GM15510 (cell line): ENCODE measurements around the gene ATXN1.

Experiments used
- POLR2A ChIP-seq: IDR thresholded peaks from 3 replicates; pipeline ENCODE4 v1.6.1; 2011; ENCODE audit warnings: borderline replicate concordance; ENCODE audit not compliant: insufficient read length; ENCODE audit errors: extremely low read depth

ATXN1 gene

DNA sequence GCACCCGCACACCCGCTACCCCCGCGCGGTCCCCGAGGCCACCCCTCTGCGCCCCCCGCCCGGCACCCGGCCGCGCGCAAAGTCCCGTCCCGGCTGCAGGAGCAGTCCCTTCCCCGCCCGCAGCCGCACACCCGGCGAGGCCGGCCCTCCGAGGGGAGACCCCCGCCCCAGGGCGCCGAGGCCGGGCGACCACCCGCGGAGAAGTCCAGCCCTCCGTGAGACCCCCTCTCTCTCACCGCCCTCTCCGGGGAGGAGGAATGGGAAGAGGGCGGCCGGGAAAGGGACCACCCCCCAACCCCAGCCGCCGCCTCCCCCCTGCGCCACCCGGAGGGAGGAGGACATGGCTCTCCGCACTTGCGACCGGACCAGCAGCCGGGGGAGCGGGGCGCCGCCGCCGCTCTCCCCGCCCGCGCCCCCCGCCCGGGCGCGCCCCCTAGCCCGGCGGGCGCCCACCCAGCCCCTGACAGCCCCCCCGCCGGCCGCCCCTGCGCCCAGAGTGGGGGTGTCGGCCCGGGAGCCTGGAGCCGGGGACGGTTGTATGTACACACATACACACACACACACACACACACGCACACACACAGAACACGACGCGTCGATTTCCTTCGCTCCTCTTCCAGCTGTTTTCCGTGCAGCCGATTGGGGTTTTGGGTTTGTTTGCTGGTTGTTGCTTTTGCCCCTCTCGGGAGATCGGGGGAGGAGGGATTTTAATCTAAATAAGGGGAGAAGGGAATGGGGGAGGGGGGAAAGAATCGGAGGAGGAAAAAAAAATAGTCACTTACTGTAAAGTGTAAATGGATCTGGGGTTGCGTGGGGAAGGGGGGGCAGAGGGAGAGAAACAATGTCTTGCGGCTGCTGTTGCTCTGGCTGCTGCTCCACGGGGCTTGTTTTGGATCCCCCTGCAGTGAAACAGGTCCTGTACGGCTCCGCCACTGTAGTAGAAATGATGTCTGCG lies at the start of gene ATXN1:
ATXN1 (minus strand) TSS at position 945 of the 955 bp plus-strand sequence.
- TF ChIP-seq POLR2A: peak; percentile 50

DNA sequence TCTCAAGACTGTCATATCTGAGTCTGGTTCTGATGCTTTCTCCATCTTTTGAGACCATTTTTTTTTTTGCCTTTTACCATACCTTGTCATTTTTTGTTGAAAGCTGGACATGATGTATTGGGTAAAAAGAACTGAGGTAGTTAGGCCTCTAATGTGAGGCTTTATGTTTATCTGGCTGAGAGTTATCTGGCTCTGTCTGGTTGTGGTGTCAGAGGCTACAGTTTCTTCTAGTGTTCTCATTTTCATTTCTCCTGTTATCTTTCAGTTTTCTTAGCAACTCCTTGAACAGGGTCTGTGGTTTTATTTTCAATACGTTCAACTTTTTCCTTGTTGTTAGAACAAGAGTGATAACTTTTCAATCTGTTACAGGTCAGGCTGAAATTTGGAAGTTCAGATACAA lies 49.2 kb upstream of the ATXN1 start:
- no peak for TF ChIP-seq POLR2A

DNA sequence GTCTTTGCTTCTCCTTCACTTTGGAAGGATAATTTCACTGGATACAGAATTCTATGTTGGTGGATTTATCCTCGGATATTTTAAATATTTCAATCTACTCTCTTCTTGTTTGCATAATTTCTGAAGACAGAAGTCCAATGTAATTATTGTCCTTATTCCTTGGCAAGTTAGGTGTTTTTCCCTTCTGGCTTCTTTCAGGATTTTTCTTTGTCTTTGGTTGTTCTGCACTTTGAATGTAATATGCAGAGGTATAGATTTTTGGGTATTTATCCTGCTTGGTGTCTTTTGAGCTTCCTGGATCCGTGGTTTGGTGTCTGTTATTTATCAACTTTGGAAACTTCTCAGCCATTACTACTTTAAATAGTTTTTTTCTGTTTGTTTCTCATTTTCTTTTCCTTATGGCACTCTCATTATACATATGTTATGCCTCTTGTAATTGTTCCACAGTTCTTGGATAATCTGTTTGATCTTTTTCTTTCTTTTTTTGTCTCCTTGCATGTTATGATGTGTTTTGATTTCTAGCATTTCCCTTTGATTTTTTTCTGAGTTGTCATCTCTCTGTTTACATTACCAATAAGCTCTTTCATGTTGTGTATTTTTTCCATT lies 48.6 kb upstream of the ATXN1 start:
- no peak for TF ChIP-seq POLR2A

DNA sequence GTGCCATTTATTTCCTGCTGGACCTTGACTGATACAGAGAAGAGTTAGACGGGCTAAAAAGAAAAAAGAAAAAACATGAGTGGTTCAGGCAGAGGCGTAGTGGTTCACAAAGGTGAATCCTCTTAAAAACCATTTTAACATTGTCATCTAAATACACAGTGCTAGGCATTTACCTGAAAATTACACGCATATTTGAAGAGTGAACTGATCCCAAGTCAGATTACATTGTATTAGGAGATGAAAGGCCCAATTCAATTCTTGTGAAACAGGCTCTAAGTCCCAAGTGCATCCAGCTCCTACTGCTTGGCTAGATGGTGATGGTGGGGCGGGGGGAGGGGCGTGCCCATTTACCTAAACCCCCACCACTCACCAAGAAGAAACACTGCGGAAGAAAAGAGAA lies 46.7 kb upstream of the ATXN1 start:
- TF ChIP-seq POLR2A: no peak

DNA sequence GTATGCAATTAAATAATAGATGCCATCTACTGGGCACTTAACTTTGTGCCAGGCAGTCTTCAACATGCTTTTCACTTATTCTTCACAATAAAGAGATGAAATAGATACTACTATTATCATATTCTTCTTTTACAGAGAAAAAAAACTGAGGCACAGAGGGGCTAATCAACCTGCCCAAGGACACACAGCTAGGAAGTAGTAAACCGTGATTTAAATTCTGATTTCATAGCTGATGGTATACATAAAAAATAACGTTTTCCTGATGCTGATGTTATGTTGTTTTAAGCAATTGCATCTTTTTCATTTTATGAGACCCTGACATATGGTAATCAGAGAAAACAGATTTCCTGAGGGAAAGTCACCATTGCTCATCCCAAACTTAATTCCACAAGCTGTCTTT lies 45.1 kb upstream of the ATXN1 start:
- TF ChIP-seq POLR2A: no peak

DNA sequence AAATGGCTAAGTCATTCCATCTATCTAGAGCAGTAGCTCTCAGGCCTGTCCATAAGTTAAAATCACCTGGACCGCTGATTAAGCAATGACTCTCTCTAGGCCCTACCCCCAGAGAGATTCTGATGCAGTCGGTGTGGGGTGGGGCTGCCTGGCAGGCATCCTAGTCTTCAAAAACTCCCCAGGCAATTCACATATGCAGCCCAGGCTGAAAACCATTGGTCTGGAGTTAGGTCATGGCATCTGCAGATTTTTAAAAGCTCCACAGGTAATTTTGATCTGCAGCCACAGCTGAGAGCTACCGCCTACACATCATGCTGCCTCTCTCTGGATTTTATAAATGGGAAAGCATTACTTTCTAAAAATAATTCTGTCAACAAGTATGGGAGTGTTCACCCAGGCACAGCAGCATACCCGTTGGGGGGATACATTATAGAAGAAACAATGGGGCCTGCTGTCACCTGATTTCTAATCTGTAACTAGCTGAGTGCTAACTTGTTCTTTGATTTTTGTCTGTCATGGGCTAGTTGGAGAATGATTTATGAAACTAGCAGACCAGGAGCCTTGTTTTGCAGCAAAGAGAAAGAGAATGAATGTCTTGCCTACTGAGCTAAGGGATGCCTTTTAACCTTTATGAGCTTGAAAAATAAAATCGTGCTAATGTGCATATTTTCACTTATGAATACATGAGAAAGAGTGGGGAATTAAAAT lies 44.1 kb upstream of the ATXN1 start:
- no peak for TF ChIP-seq POLR2A

DNA sequence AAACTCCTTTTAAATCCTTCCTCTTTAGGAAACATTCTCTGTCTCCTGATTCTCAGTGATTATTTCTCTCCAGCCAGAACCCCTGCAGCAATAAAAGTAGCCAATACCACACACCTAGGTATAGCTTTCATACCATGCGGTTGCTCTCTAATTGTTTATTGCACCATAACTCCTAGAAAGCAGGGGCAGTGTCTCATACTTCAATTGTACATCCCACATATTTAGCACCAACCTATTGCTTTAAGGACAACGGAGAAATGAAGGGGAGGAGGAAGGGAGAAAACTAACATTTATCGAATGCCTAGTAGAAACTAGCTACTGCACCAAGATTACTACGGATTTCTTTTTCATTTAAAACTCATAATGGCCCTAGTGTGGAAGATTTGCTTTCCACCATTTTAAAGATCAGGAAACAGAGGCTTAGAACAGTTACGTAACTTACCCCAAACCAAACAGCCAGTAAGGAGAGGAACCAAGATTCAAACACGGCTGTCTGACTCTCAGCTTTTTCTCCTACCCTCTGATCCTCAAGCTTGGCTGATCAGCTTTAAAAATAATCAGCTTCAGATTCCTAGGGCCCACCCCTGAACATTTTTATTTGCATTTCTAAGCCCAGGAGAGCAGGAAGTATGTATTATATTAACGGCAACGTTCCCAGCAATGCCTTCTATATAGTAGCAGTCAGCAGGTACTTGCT lies 43.4 kb upstream of the ATXN1 start:
- TF ChIP-seq POLR2A: no peak

DNA sequence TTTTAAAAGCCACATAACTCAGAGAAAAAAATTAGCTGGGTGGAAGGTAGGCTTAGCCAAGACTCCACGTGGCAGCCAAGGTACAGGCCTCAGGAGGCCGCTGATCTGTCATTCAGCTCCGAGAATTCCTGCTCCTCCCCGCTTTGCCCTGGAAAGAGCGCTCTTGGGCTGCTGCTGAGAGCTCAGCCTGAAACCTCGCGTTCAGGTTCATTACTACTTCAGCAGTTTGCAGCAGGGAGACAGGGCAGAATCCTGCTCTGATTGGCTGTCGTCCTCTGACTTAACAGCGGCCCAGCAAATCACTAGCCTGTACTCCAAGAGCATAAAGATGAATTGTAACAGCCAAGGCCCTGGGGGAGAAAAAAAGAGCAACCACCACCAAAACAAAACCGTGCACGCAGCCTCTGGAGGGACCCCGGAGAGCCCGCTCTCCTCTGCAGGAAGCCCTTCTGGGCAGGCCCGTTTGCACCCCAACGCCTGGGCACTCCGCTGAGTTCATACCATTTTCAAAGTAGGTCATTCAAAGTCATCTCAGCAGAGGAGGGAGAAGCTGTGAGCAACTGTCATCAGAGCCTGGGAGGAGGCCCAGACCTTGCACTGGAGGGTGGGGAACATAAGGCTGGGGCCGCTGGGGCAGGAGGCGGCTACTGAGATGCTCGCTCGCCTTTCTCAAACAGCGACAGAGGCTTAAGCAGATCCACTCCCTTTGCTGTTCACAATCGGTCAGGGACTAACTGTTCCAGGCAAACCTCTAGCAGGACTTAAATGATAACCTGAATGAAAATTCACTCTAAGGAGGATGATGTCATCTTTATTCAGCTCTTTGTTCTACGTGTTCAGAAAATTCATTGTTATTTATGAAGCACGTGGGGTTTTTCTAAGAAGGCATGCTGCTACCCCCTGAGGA lies 42.3 kb upstream of the ATXN1 start:
- TF ChIP-seq POLR2A: no peak

DNA sequence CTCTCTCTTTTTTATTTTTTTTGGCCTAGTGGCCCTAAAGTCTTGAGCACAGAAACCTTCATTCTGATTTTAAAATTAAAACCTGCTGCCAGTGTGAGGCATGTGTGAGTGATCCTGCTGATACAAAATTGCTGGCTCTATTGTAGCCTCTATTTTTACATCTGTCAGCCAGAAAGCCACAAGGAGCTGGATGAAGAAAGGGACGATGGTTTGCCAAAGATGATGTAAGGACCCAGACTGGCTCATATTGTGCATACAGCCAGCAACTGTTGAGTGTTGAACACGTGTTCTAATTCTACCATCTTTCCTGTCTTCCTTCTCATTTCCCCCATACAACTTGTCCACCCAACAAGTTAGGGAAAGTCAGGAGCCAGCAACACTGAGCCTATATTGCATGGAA lies 40.8 kb upstream of the ATXN1 start:
- TF ChIP-seq POLR2A: no peak

DNA sequence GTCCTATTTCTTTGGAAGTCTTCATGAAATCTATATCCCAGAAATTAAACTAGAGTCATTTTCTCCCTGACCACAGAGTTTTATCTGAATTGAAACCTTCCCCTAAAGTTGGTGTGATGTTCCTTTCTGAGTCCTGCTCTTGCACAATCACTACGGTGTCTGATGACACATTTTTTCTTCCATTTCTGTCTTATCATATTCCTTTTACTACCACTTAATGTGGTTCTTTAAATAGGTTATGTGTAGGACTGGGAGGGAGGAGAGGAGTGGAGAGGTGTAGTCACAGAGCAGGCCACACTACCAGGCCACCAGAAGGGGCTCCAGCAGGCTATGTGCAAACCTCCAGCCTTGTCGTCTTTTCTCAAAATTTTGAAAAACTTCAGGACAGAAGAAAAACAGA lies 39.7 kb upstream of the ATXN1 start:
- no peak for TF ChIP-seq POLR2A

DNA sequence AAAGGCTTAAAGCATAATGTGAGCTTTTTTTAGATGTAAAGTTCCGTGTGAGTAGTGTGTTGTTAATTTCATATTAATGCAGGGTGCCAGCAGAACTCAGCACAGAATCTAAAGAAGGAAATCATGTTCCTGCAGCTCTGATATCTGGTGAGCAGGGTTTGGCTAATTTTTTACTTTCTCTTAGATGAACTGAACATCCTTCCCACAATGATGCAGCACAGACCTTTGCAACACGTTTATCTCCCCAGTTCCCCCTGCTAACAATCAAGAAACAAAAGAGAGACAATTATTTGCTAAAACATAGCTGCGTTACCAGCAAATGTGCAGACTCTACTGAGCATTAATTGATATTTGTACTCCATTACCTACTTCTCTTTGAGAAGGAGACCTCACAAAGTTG lies 39.1 kb upstream of the ATXN1 start:
- no peak for TF ChIP-seq POLR2A

DNA sequence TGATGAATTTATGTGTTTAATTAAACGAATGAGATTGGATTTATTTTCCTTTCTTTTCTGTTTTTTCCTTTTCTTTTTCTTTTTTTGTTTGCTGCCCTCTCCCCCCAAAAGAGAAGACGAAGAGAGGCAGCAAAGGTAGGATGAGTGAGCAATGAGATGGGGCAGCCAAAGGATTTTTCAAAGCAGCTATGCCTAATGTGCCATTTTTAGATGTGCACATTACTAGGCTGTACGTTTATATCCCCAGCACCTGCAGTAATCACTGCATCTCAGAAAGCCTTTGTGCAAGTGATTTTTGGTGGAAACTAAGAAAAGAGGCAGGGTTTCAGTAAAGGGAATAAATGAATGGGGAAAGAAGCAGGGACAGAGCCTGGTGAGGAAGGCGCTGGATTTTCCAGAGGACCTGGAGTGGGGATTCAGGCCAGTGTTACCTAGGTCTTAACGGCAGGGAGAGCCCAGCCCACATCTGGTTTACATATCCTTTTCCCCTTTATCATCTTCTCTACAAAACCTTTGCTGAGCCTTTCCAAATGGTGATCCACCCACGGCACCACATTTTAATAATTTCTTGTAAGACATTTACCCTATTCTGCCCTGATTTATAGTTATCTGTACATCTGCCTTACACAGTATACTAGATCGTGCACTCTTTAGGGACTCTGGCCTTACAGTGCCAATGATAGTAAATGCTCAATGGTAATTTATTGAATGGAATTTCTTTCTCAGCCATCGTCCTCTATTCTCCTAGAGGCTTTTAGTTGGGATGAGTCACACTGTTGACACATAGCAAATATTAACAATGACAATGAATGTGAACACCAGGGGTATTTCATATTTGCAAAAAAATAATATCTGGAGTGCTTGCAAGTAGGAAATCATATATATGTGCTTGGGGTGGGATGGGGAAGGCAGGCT lies 38.3 kb upstream of the ATXN1 start:
- TF ChIP-seq POLR2A: no peak

DNA sequence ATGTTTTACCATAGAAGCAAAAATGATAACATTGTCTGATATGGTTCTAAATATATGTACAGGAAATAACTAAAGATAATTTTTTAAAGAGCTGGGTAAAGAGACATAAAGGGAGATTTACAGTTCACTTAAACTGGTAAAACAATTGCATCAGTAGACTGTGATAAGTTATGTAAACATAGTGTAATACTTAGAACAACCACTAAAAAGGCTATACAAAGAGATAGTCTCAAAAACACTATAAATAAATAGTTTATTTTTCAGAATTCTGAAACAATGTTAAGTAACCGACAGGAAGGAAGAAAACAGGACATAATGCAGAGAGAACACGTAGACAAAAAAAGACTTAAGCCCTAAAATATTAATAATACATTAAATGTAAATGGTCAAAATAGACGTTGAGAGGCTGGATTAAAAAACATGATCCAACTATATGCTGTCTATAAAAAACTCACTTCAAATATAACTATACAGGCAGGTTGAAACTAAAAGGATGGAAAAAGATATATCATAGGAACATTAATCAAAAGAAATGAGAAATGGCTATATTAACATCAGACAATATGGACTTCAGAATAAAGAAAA lies 32.7 kb upstream of the ATXN1 start:
- no peak for TF ChIP-seq POLR2A

DNA sequence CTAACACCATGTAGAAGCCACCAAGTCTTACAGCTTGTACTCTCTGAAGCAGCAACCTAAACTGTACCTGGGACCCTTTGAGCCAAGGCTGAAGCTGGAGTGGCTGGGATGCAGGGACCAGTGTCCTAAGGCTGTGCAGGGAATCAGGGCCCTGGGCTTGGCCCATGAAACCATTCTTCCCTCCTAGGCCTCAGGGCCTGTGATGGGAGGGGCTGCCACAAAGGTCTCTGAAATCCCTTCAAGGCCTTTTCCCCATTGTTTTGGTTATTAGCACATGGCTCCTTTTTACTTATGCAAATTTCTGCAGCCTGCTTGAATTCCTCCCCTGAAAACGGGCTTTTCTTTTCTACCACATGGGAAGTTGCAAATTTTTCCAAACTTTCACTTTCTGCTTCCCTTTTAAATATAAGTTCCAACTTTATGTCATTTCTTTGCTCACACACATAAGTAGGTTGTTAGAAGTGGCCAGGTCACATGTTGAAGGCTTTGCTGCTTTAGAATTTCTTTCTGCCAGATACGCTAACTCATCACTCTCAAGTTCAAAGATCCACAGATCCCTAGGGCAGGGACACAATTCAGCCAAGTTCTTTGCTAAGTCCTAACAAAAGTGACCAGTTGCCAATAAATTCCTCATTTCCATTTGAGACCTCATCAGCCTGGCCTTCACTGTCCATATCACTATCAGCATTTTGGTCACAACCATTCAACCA lies 28.2 kb upstream of the ATXN1 start:
- no peak for TF ChIP-seq POLR2A
